ENCODE measurements around the gene KATNA1.
A peak's percentile ranks its signal among the peaks of the same experiment; 100 is the strongest.

Gene KATNA1

DNA sequence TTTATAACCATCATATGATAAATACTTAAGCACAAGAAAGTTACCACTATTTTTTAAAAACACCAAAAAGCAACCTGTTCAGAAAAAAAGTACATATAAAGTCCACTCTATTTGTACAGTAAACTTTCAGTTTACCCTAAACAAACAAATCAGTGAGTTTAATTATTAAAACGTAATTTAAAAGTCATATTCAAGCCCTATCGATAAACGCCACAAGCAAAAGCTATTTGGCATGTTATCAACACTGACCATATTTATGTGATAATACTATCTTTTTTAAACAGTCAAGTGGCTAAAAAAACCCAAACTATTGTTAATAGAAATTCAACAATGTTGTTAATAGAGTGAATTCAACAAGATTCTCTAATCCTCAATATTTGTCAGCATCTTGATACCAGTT is 1.9 kb downstream of the KATNA1 start:
- H3K4me1 ChIP-seq (ENCODE audit: insufficient read depth, poor library complexity, severe bottlenecking) = peaks cover 14% of the 10 kb centered on the region

DNA sequence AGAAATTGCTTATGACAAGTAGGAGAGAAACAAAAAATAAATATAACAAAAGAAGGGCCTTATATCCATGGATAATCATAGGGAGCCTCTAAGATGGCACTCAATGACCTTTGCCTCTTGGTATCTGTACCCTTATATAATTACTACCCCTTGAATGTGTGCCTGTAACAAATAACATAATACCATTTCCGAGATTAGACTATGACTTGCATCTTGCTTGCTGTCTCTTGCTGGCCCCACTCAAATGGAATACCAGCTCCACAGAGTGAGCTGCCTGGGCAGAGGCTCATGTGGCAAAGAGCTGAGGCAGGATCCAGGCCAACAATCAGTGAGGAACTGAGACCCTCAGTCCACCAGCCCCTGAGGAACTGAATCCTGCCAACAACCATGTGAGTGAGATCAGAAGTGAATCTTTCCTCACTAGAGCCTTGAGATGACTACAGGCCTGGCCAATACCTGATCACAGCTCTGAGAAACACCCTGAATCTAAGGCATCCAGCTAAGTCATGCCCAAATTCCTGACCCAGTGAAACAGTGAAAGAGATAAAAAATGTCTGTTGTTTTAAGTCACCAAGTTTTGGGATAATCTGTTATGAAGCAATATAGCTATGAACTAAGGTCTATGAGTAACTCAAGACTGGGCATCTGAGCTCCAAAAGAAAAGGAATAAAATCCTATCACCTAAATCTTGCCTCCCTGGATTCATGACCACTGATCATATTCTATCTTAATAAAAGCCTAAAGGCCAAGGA is 5.5 kb downstream of the KATNA1 start:
- no peak overlapping the region for H3K27ac ChIP-seq (ENCODE audit: poor library complexity, severe bottlenecking)
- no peaks in the 10 kb centered on the region for H3K9me3 ChIP-seq (ENCODE audit: severe bottlenecking)
- H3K36me3 ChIP-seq (ENCODE audit: low read depth) = peaks cover 9% of the 10 kb centered on the region
- no peak for TF ChIP-seq CTCF (IDR thresholded peaks at IDR 0.05; ENCODE audit: poor library complexity, severe bottlenecking)
- DNase-seq (ENCODE audit: low spot score) (no peak), ATAC-seq (ENCODE audit: low read depth) (no peak)
- H3K27me3 ChIP-seq (ENCODE audit: insufficient read depth, poor library complexity, severe bottlenecking) = no peaks in the 10 kb centered on the region
- peaks cover 14% of the 10 kb centered on the region for H3K4me1 ChIP-seq (ENCODE audit: insufficient read depth, poor library complexity, severe bottlenecking)
- H3K4me3 ChIP-seq (ENCODE audit: severe bottlenecking) = no peak overlapping the region

More for the DNA sequence above, 1.9 kb downstream of the KATNA1 start:
- no peaks in the 10 kb centered on the region for H3K27me3 ChIP-seq (ENCODE audit: insufficient read depth, poor library complexity, severe bottlenecking)
- peak overlapping the region; percentile 92 for H3K4me3 ChIP-seq (ENCODE audit: severe bottlenecking)
- no peak for ATAC-seq (ENCODE audit: low read depth)
- TF ChIP-seq CTCF (IDR thresholded peaks at IDR 0.05; ENCODE audit: poor library complexity, severe bottlenecking) = no peak
- 0 out of 2 replicates have a peak, but pooled peaks cover 5% of the 10 kb centered on the region for H3K36me3 ChIP-seq (ENCODE audit: low read depth)
- H3K27ac ChIP-seq (ENCODE audit: poor library complexity, severe bottlenecking) = peak overlapping the region; percentile 70
- no peak for DNase-seq (ENCODE audit: low spot score)
- no peaks in the 10 kb centered on the region for H3K9me3 ChIP-seq (ENCODE audit: severe bottlenecking)

DNA sequence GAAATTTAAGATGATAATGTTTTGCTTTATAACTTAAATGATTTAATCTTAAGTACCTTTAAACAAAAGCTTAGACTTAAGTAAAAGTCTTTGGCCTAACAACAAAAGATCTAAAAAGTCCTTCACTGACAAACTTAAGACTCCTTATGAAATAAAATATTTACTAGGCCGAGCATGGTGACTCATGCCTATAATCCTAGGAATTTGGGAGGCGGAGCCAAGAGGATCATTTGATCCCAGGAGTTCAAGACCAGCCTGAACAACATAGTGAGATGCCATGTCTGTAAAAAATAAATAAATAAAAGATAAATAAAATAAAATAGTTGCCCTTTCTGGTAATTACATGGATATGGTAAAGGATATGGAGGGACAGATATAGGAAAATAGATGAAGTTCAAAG is 12.4 kb downstream of the KATNA1 start:
- no peaks in the 10 kb centered on the region for H3K4me1 ChIP-seq (ENCODE audit: insufficient read depth, poor library complexity, severe bottlenecking)
- DNase-seq (ENCODE audit: low spot score) (no peak), ATAC-seq (ENCODE audit: low read depth) (no peak)
- H3K27ac ChIP-seq (ENCODE audit: poor library complexity, severe bottlenecking) = no peak overlapping the region
- peaks cover 33% of the 10 kb centered on the region for H3K36me3 ChIP-seq (ENCODE audit: low read depth)
- H3K4me3 ChIP-seq (ENCODE audit: severe bottlenecking) = no peak overlapping the region
- no peak for TF ChIP-seq CTCF (IDR thresholded peaks at IDR 0.05; ENCODE audit: poor library complexity, severe bottlenecking)
- H3K9me3 ChIP-seq (ENCODE audit: severe bottlenecking) = no peaks in the 10 kb centered on the region
- no peaks in the 10 kb centered on the region for H3K27me3 ChIP-seq (ENCODE audit: insufficient read depth, poor library complexity, severe bottlenecking)

- ATAC-seq (ENCODE audit: low read depth) (no peak), DNase-seq (ENCODE audit: low spot score) (no peak)
- Histone ChIP-seq H3K4me1 (ENCODE audit: insufficient read depth, poor library complexity, severe bottlenecking) (no peaks in the 10 kb centered on the region), H3K4me3 (ENCODE audit: severe bottlenecking) (no peak overlapping the region), H3K36me3 (ENCODE audit: low read depth) (peaks cover 46% of the 10 kb centered on the region), H3K27me3 (ENCODE audit: insufficient read depth, poor library complexity, severe bottlenecking) (no peaks in the 10 kb centered on the region), H3K27ac (ENCODE audit: poor library complexity, severe bottlenecking) (no peak overlapping the region), H3K9me3 (ENCODE audit: severe bottlenecking) (no peaks in the 10 kb centered on the region)
- TF ChIP-seq CTCF (IDR thresholded peaks at IDR 0.05; ENCODE audit: poor library complexity, severe bottlenecking) = no peak
Observed at GRCh38 chr6:149634315-149634714, 14.2 kb downstream of the KATNA1 start.

DNA sequence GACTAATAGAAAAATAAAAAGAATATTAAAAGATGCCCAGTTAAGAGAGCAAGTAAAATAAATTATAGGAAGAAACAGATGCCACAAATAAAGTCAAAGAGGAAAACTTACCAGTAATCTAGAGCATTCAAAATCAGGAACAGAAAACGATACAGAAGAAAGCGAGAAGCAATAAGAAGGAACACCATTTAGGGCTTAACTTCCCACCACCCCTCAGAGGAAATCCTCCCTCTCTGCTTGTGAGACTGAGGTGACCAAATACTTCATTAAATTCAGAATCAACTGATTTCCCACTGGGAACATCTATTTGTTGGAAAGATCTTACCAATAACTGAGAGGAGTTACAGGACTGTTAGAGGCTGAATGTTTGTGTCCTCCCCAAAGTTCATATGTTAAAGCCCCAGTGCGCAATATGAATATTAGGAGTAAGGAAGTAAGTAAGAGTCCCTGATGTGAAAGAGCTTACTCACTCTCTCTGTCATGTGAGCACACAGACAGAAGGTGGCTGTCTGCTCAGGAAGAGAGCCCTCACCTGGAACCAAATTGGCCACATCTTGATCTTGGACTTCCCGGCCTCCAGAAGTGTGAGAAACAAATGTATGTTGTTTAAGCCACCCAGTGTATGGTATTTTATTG is 19.5 kb downstream of the KATNA1 start:
- Histone ChIP-seq H3K9me3 (ENCODE audit: severe bottlenecking) (no peaks in the 10 kb centered on the region), H3K27me3 (ENCODE audit: insufficient read depth, poor library complexity, severe bottlenecking) (no peaks in the 10 kb centered on the region), H3K27ac (ENCODE audit: poor library complexity, severe bottlenecking) (no peak overlapping the region), H3K4me3 (ENCODE audit: severe bottlenecking) (no peak overlapping the region), H3K4me1 (ENCODE audit: insufficient read depth, poor library complexity, severe bottlenecking) (no peaks in the 10 kb centered on the region), H3K36me3 (ENCODE audit: low read depth) (peaks cover 31% of the 10 kb centered on the region)
- ATAC-seq (ENCODE audit: low read depth) (no peak), DNase-seq (ENCODE audit: low spot score) (no peak)
- no peak for TF ChIP-seq CTCF (IDR thresholded peaks at IDR 0.05; ENCODE audit: poor library complexity, severe bottlenecking)
